ENCODE results near the gene DNAJC7. TPM values are rescaled to one million over a fixed set of nuclear protein-coding genes. Genes with fewer than 3 reads are reported as not detected.

Gene DNAJC7
- total RNA-seq (2014; rRNA removed) = 60.1 and 76.3 TPM in 2 replicates
- percentile 82 among the genes with signal in this experiment for Bru-seq, nascent RNA
- percentile 86 among the genes with signal in this experiment for BruChase-seq, experiment 1, labeled RNA remaining after a 6-hour chase
- BruChase-seq, experiment 2, labeled RNA remaining after a 2-hour chase = percentile 85 among the genes with signal in this experiment
- long read RNA-seq, transcript DNAJC7-203 (14 exons, 2,022 nt) = major isoform, 30 of 89 reads
- long read RNA-seq, partial matches to known transcripts = 5 of 89 reads
- long read RNA-seq, other reads (novel, unspliced or antisense) = 52 of 89 reads

- H3K9me3 ChIP-seq (ENCODE audit: low read length) = no peaks in the 10 kb centered on the region
- H3K4me2 ChIP-seq (ENCODE audit: low read length) = peak within 1 kb of the TSS; percentile 94
- H3K27me3 ChIP-seq (ENCODE audit: low read length) = no peaks in the 10 kb centered on the region
- H3K79me2 ChIP-seq (ENCODE audit: low read length) = peaks cover 68% of the 10 kb centered on the region
- TSS peak; percentile 65 for BruUV-seq (replicated peaks)
- no peaks in the 10 kb centered on the region for H3K9me2 ChIP-seq (replicated peaks; ENCODE audit: low read length)
- no peaks in the 10 kb centered on the region for H3F3A ChIP-seq (ENCODE audit: low read length, unreplicated experiment)
- H3K9ac ChIP-seq (ENCODE audit: low read length) = peak within 1 kb of the TSS; percentile 96
- peak within 1 kb of the TSS; percentile 94 for H3K4me3 ChIP-seq (ENCODE audit: low read length)
- H3K36me3 ChIP-seq (ENCODE audit: low read depth, low read length) = no peaks in the 10 kb centered on the region
- intact Hi-C loops (cut with micrococcal nuclease) = loop anchor here (1.0 kb wide), 1 partner anchor 51 kb away; the partner anchor contains the start of gene CNP
- no peak for TF ChIP-seq EZH2phosphoT487 (IDR thresholded peaks at IDR 0.05; ENCODE audit: borderline replicate concordance, low read length)
- TF ChIP-seq, protein P1, sequence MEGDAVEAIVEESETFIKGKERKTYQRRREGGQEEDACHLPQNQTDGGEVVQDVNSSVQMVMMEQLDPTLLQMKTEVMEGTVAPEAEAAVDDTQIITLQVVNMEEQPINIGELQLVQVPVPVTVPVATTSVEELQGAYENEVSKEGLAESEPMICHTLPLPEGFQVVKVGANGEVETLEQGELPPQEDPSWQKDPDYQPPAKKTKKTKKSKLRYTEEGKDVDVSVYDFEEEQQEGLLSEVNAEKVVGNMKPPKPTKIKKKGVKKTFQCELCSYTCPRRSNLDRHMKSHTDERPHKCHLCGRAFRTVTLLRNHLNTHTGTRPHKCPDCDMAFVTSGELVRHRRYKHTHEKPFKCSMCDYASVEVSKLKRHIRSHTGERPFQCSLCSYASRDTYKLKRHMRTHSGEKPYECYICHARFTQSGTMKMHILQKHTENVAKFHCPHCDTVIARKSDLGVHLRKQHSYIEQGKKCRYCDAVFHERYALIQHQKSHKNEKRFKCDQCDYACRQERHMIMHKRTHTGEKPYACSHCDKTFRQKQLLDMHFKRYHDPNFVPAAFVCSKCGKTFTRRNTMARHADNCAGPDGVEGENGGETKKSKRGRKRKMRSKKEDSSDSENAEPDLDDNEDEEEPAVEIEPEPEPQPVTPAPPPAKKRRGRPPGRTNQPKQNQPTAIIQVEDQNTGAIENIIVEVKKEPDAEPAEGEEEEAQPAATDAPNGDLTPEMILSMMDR (conservative IDR thresholded peaks at IDR 0.05; ENCODE audit: low read depth, low read length) = no peak
- TF ChIP-seq EZH2 (IDR thresholded peaks at IDR 0.05; ENCODE audit: low read length, unreplicated experiment) = no peak
- no peaks in the 10 kb centered on the region for H4K20me1 ChIP-seq (ENCODE audit: low read length)
- ChIA-PET CTCF (interaction anchor here (0.6 to 1.3 kb wide), 2 partner anchors 15 to 54 kb away, joined by 3 to 6 read pairs; no protein-coding TSS in a partner anchor), POLR2A (ENCODE audit: unreplicated experiment) (interaction anchor here (0.6 to 1.0 kb wide), 7 partner anchors 18 to 1801 kb away, joined by 3 to 7 read pairs (median 4); partner anchors contain the start of genes CNP, EIF1 and KLHL11)
- H3K27ac ChIP-seq (ENCODE audit: low read length) = peak within 1 kb of the TSS; percentile 58
- peak; percentile 81 for DNase-seq
- H3K4me1 ChIP-seq (ENCODE audit: insufficient read depth, low read length) = peaks cover 17% of the 10 kb centered on the region
- H2AFZ ChIP-seq (ENCODE audit: low read length) = peak within 1 kb of the TSS; percentile 76
- peak; percentile 87 for ATAC-seq
Observed at GRCh38 chr17:42016941-42017865, at the start of gene DNAJC7. Gene DNAJC7 (minus strand): TSS chr17:42017439. CDS start chr17:42017416, 23 bp downstream.

GRCh38 chr17:42065201-42065600 is 48.0 kb upstream of the DNAJC7 start:
- POLR2A ChIA-PET (ENCODE audit: unreplicated experiment) = no interaction called here
- H3K36me3 ChIP-seq (ENCODE audit: low read depth, low read length) = no peaks in the 10 kb centered on the region; the same call in 1 of the 2 replicates
- ATAC-seq (no peak), DNase-seq (no peak)
- intact Hi-C loops (cut with micrococcal nuclease) = no loop called here
- H3F3A ChIP-seq (ENCODE audit: low read length, unreplicated experiment) = no peaks in the 10 kb centered on the region
- no peak overlapping the region for H3K9ac ChIP-seq (ENCODE audit: low read length)
- no peak overlapping the region for H3K4me2 ChIP-seq (ENCODE audit: low read length)
- no peaks in the 10 kb centered on the region for H3K79me2 ChIP-seq (ENCODE audit: low read length)
- no peaks in the 10 kb centered on the region for H3K4me1 ChIP-seq (ENCODE audit: insufficient read depth, low read length)
- H3K9me3 ChIP-seq (ENCODE audit: low read length) = no peaks in the 10 kb centered on the region
- TF ChIP-seq EZH2 (IDR thresholded peaks at IDR 0.05; ENCODE audit: low read length, unreplicated experiment) = no peak
- TF ChIP-seq EZH2phosphoT487 (IDR thresholded peaks at IDR 0.05; ENCODE audit: borderline replicate concordance, low read length) = no peak
- TF ChIP-seq, protein P1 (conservative IDR thresholded peaks at IDR 0.05; ENCODE audit: low read depth, low read length) = no peak
- H2AFZ ChIP-seq (ENCODE audit: low read length) = no peak overlapping the region
- H3K9me2 ChIP-seq (replicated peaks; ENCODE audit: low read length) = no peaks in the 10 kb centered on the region
- no peaks in the 10 kb centered on the region for H3K27me3 ChIP-seq (ENCODE audit: low read length)
- no peak overlapping the region for H3K4me3 ChIP-seq (ENCODE audit: low read length)
- H4K20me1 ChIP-seq (ENCODE audit: low read length) = no peaks in the 10 kb centered on the region
- no peak overlapping the region for H3K27ac ChIP-seq (ENCODE audit: low read length)
- no TSS peak for BruUV-seq (replicated peaks)
- CTCF ChIA-PET = interaction anchor here (0.6 to 1.9 kb wide), 3 partner anchors 27 to 462 kb away, joined by 3 to 6 read pairs (median 6); no protein-coding TSS in a partner anchor

All from PC-3 (cell line).